WTC11 (cell line): ENCODE results near the gene SCAF4. TPM values are rescaled to one million over a fixed set of nuclear protein-coding genes. Genes with fewer than 3 reads are reported as not detected.
"Not testable (repeated sequence)": the region's sequence is repeated elsewhere in the genome, so short reads cannot be mapped to it uniquely, and the experiment has no call there.

Experiments
- ATAC-seq: fragments of 200-7000 bp; cut with Tn5 transposase; 2 replicates; pipeline ENCODE4 v1.10.0; 2021; ENCODE audit warnings: mild to moderate bottlenecking, moderate library complexity
- CTCF ChIA-PET: fragments of 300-600 bp; sonication (Branson Sonifier 250); formaldehyde crosslinking; loops from one replicate; lab custom pipeline; 2021; ENCODE audit warnings: antibody characterized with exemption; lab: Charles Lee
- POLR2A ChIA-PET: fragments of 350-600 bp; sonication (Branson Sonifier 250); formaldehyde crosslinking; loops from one replicate; lab custom pipeline; 2021; ENCODE audit warnings: antibody characterized with exemption; lab: Charles Lee
- DNase-seq: peaks from one replicate; pipeline ENCODE4 v3.0.0; 2021; ENCODE audit warnings: low spot score
- H3K27ac Mint-ChIP-seq: 2 replicates; pipeline ENCODE4 v1.8.0; 2021; ENCODE audit warnings: mixed read lengths
- H3K27me3 Mint-ChIP-seq: 2 replicates; pipeline ENCODE4 v1.8.0; 2021; ENCODE audit warnings: low read depth, mild to moderate bottlenecking, moderate library complexity, mixed read lengths
- H3K36me3 Mint-ChIP-seq: 2 replicates; pipeline ENCODE4 v1.8.0; 2021; ENCODE audit warnings: mixed read lengths
- H3K4me1 Mint-ChIP-seq: 2 replicates; pipeline ENCODE4 v1.8.0; 2022; ENCODE audit warnings: mixed read lengths
- H3K4me3 Mint-ChIP-seq: 2 replicates; pipeline ENCODE4 v1.8.0; 2021; ENCODE audit warnings: mild to moderate bottlenecking, moderate library complexity, mixed read lengths
- H3K9me3 Mint-ChIP-seq: 2 replicates; pipeline ENCODE4 v1.8.0; 2021; ENCODE audit warnings: mixed read lengths
- ARID4B ChIP-seq: sonication (generic); formaldehyde crosslinking; IDR thresholded peaks from 2 replicates; pipeline ENCODE4 v1.8.0; 2023; ENCODE audit warnings: missing genetic modification reagents, mild to moderate bottlenecking, borderline replicate concordance
- FOXJ3 ChIP-seq: sonication (generic); formaldehyde crosslinking; IDR thresholded peaks from 2 replicates; pipeline ENCODE4 v1.9.0; 2021; ENCODE audit warnings: missing genetic modification reagents, mild to moderate bottlenecking, borderline replicate concordance
- FOXK1 ChIP-seq: sonication (generic); formaldehyde crosslinking; IDR thresholded peaks from 2 replicates; pipeline ENCODE4 v1.8.0; 2022; ENCODE audit warnings: mild to moderate bottlenecking, moderate library complexity, missing genetic modification reagents
- IRF2 ChIP-seq: sonication (generic); formaldehyde crosslinking; IDR thresholded peaks from 2 replicates; pipeline ENCODE4 v1.8.0; 2022; ENCODE audit warnings: low read depth, missing genetic modification reagents, borderline replicate concordance
- JAZF1 ChIP-seq: fragments of 250-450 bp; sonication (Bioruptor Pico); IDR thresholded peaks from 2 replicates; pipeline ENCODE4 v1.9.0; 2021; ENCODE audit warnings: moderate library complexity, mild to moderate bottlenecking, inconsistent platforms
- JUN ChIP-seq: sonication (generic); formaldehyde crosslinking; IDR thresholded peaks from 2 replicates; pipeline ENCODE4 v1.8.0; 2023; ENCODE audit warnings: mild to moderate bottlenecking, missing genetic modification reagents
- MLX ChIP-seq: sonication (generic); formaldehyde crosslinking; IDR thresholded peaks from 2 replicates; pipeline ENCODE4 v1.8.1; 2023; ENCODE audit warnings: mild to moderate bottlenecking, missing genetic modification reagents, moderate library complexity
- MXD4 ChIP-seq: fragments of 250-450 bp; sonication (Bioruptor Pico); IDR thresholded peaks from 2 replicates; pipeline ENCODE4 v1.8.0; 2021; ENCODE audit warnings: mild to moderate bottlenecking, moderate library complexity, borderline replicate concordance
- NFATC4 ChIP-seq: fragments of 250-450 bp; sonication (Bioruptor Pico); IDR thresholded peaks from 2 replicates; pipeline ENCODE4 v1.9.0; 2021; ENCODE audit warnings: mild to moderate bottlenecking
- NFE2L1 ChIP-seq: sonication (generic); formaldehyde crosslinking; IDR thresholded peaks from 2 replicates; pipeline ENCODE4 v1.8.1; 2023; ENCODE audit warnings: missing genetic modification reagents
- NR1H2 ChIP-seq: sonication (generic); formaldehyde crosslinking; IDR thresholded peaks from 2 replicates; pipeline ENCODE4 v1.9.0; 2021; ENCODE audit warnings: mild to moderate bottlenecking, moderate library complexity, missing genetic modification reagents
- NR2C2 ChIP-seq: sonication (generic); formaldehyde crosslinking; IDR thresholded peaks from 2 replicates; pipeline ENCODE4 v1.8.0; 2022; ENCODE audit warnings: mild to moderate bottlenecking, missing genetic modification reagents
- OVOL2 ChIP-seq: fragments of 250-450 bp; sonication (Bioruptor Pico); IDR thresholded peaks from 2 replicates; pipeline ENCODE4 v1.9.0; 2021; ENCODE audit warnings: mild to moderate bottlenecking, borderline replicate concordance
- SMAD4 ChIP-seq: sonication (generic); formaldehyde crosslinking; IDR thresholded peaks from 2 replicates; pipeline ENCODE4 v1.8.0; 2022; ENCODE audit warnings: mild to moderate bottlenecking, missing genetic modification reagents
- ZNF416 ChIP-seq: fragments of 250-450 bp; sonication (Bioruptor Pico); IDR thresholded peaks from 2 replicates; pipeline ENCODE4 v1.9.0; 2021; ENCODE audit warnings: mild to moderate bottlenecking, inconsistent platforms
- total RNA-seq: library from RNA; stranded (reverse); gene quantifications from 3 replicates; pipeline ENCODE4 v1.2.3, GENCODE V29; 2021
- TF ChIP-seq, protein P1 (sequence below): fragments of 250-450 bp; sonication (Bioruptor Pico); IDR thresholded peaks from 2 replicates; pipeline ENCODE4 v1.8.0; 2021; ENCODE audit warnings: mild to moderate bottlenecking
- TF ChIP-seq, protein P2 (sequence below): sonication (generic); formaldehyde crosslinking; IDR thresholded peaks from 2 replicates; pipeline ENCODE4 v1.8.1; 2023; ENCODE audit warnings: mild to moderate bottlenecking, moderate library complexity, missing genetic modification reagents
- TF ChIP-seq, protein P3 (sequence below): sonication (generic); formaldehyde crosslinking; IDR thresholded peaks from 2 replicates; pipeline ENCODE4 v1.8.0; 2022; ENCODE audit warnings: missing genetic modification reagents
- TF ChIP-seq, protein P4 (sequence below): sonication (generic); formaldehyde crosslinking; IDR thresholded peaks from 2 replicates; pipeline ENCODE4 v1.8.1; 2022; ENCODE audit warnings: low read depth, missing genetic modification reagents, borderline replicate concordance

Gene SCAF4
- total RNA-seq, 1 experiment from 2014 or later, result 54.0 TPM

GRCh38 chr21:31737586-31738397 is 5.9 kb upstream of the SCAF4 start:
- H3K27me3 Mint-ChIP-seq, H3K27ac Mint-ChIP-seq, H3K36me3 Mint-ChIP-seq, ATAC-seq, H3K4me1 Mint-ChIP-seq, H3K4me3 Mint-ChIP-seq, DNase-seq, CTCF ChIA-PET, H3K9me3 Mint-ChIP-seq: not testable (repeated sequence)
- POLR2A ChIA-PET, result interaction anchor here (0.7 kb wide), 1 partner anchor 1600 kb away, joined by 5 read pairs; no protein-coding TSS in a partner anchor

DNA sequence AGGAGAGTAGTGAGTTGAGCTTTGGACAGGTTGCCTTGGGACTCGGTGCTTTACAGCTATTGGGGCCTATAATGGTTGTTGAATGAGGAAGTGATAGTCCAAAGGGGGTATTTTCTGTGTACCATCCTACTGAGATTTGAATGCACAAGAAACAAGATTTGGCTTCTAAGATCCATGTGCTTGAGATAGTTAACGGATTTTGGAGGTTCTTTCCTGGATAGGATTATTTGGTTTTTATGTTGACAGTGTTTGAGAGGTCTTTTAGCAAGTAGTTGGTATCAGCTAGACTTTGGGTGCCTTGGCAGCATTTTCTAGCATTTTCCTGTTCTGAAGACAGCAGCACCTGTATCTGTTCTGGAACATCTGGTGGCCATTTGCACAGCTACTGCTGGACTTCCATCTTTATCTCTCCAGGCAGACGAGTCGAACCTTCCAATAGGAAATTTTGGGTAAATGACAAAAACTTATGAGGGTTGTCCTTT is 3.6 kb upstream of the SCAF4 start:
- ChIA-PET CTCF (no interaction called here), POLR2A (no interaction called here)
- Mint-ChIP-seq H3K27me3 (no peaks in the 10 kb centered on the region; the same call in 1 of the 2 replicates), H3K27ac (no peak overlapping the region), H3K36me3 (no peaks in the 10 kb centered on the region), H3K4me3 (no peak overlapping the region), H3K9me3 (peaks cover 4% of the 10 kb centered on the region; the same call in 1 of the 2 replicates), H3K4me1 (no peaks in the 10 kb centered on the region)
- no peak for ATAC-seq
- DNase-seq, result no peak
- TF ChIP-seq MXD4 (CRISPR knock-in tag) (no peak), FOXJ3 (CRISPR knock-in tag) (no peak), NFE2L1 (CRISPR knock-in tag) (no peak), ZNF416 (CRISPR knock-in tag) (no peak), NFATC4 (CRISPR knock-in tag) (no peak), SMAD4 (CRISPR knock-in tag) (no peak), NR2C2 (CRISPR knock-in tag) (no peak), ARID4B (CRISPR knock-in tag) (no peak), MLX (CRISPR knock-in tag) (no peak), JAZF1 (CRISPR knock-in tag) (no peak), IRF2 (no peak), JUN (CRISPR knock-in tag) (no peak), NR1H2 (CRISPR knock-in tag) (no peak), OVOL2 (CRISPR knock-in tag) (no peak), FOXK1 (CRISPR knock-in tag) (no peak)
- TF ChIP-seq, protein P1, sequence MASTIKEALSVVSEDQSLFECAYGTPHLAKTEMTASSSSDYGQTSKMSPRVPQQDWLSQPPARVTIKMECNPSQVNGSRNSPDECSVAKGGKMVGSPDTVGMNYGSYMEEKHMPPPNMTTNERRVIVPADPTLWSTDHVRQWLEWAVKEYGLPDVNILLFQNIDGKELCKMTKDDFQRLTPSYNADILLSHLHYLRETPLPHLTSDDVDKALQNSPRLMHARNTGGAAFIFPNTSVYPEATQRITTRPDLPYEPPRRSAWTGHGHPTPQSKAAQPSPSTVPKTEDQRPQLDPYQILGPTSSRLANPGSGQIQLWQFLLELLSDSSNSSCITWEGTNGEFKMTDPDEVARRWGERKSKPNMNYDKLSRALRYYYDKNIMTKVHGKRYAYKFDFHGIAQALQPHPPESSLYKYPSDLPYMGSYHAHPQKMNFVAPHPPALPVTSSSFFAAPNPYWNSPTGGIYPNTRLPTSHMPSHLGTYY (CRISPR knock-in tag), result no peak
- TF ChIP-seq, protein P2, sequence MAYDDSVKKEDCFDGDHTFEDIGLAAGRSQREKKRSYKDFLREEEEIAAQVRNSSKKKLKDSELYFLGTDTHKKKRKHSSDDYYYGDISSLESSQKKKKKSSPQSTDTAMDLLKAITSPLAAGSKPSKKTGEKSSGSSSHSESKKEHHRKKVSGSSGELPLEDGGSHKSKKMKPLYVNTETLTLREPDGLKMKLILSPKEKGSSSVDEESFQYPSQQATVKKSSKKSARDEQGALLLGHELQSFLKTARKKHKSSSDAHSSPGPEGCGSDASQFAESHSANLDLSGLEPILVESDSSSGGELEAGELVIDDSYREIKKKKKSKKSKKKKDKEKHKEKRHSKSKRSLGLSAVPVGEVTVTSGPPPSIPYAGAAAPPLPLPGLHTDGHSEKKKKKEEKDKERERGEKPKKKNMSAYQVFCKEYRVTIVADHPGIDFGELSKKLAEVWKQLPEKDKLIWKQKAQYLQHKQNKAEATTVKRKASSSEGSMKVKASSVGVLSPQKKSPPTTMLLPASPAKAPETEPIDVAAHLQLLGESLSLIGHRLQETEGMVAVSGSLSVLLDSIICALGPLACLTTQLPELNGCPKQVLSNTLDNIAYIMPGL, result no peak
- TF ChIP-seq, protein P3, sequence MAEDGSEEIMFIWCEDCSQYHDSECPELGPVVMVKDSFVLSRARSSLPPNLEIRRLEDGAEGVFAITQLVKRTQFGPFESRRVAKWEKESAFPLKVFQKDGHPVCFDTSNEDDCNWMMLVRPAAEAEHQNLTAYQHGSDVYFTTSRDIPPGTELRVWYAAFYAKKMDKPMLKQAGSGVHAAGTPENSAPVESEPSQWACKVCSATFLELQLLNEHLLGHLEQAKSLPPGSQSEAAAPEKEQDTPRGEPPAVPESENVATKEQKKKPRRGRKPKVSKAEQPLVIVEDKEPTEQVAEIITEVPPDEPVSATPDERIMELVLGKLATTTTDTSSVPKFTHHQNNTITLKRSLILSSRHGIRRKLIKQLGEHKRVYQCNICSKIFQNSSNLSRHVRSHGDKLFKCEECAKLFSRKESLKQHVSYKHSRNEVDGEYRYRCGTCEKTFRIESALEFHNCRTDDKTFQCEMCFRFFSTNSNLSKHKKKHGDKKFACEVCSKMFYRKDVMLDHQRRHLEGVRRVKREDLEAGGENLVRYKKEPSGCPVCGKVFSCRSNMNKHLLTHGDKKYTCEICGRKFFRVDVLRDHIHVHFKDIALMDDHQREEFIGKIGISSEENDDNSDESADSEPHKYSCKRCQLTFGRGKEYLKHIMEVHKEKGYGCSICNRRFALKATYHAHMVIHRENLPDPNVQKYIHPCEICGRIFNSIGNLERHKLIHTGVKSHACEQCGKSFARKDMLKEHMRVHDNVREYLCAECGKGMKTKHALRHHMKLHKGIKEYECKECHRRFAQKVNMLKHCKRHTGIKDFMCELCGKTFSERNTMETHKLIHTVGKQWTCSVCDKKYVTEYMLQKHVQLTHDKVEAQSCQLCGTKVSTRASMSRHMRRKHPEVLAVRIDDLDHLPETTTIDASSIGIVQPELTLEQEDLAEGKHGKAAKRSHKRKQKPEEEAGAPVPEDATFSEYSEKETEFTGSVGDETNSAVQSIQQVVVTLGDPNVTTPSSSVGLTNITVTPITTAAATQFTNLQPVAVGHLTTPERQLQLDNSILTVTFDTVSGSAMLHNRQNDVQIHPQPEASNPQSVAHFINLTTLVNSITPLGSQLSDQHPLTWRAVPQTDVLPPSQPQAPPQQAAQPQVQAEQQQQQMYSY (CRISPR knock-in tag), result no peak
- TF ChIP-seq, protein P4, sequence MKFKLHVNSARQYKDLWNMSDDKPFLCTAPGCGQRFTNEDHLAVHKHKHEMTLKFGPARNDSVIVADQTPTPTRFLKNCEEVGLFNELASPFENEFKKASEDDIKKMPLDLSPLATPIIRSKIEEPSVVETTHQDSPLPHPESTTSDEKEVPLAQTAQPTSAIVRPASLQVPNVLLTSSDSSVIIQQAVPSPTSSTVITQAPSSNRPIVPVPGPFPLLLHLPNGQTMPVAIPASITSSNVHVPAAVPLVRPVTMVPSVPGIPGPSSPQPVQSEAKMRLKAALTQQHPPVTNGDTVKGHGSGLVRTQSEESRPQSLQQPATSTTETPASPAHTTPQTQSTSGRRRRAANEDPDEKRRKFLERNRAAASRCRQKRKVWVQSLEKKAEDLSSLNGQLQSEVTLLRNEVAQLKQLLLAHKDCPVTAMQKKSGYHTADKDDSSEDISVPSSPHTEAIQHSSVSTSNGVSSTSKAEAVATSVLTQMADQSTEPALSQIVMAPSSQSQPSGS (CRISPR knock-in tag), result no peak
